SU-DHL-6 (cell line): Measurements from ENCODE around the gene LSP1.

ENCODE experiments used
- H2AFZ ChIP-seq: fragments of 200-600 bp; sonication (generic); 2 replicates; pipeline ENCODE4 v1.6.1; 2014; ENCODE audit warnings: low read depth, mild to moderate bottlenecking, moderate library complexity, mixed read lengths, antibody characterized with exemption, low read length; ENCODE audit not compliant: severe bottlenecking
- H3F3A ChIP-seq: fragments of 200-600 bp; shearing (Covaris generic); 2 replicates; pipeline ENCODE4 v1.6.0; 2016; ENCODE audit warnings: antibody characterized with exemption, mild to moderate bottlenecking; ENCODE audit not compliant: insufficient read depth
- H3K27ac ChIP-seq: fragments of 200-600 bp; sonication (generic); 2 replicates; pipeline ENCODE4 v1.5.1; 2016; ENCODE audit warnings: low read depth, mild to moderate bottlenecking, low read length, moderate library complexity, mixed read lengths
- H3K27me3 ChIP-seq: fragments of 200-600 bp; sonication (generic), shearing (Covaris generic); 2 replicates; pipeline ENCODE4 v1.6.0; 2014; ENCODE audit warnings: mild to moderate bottlenecking, low read length
- H3K36me3 ChIP-seq: fragments of 200-600 bp; sonication (generic); 2 replicates; pipeline ENCODE4 v1.6.1; 2014; ENCODE audit warnings: mild to moderate bottlenecking, low read length, mixed read lengths
- H3K4me2 ChIP-seq: fragments of 300-600, 200-600 bp; shearing (Covaris generic), sonication (generic); 2 replicates; pipeline ENCODE4 v1.6.0; 2014; ENCODE audit warnings: low read length, low read depth, mild to moderate bottlenecking; ENCODE audit not compliant: poor library complexity, severe bottlenecking
- H3K4me3 ChIP-seq: fragments of 200-600 bp; sonication (generic); 2 replicates; pipeline ENCODE4 v1.5.1; 2014; ENCODE audit warnings: antibody characterized with exemption, low read length, mild to moderate bottlenecking, mixed read lengths; ENCODE audit not compliant: insufficient read depth, poor library complexity, severe bottlenecking
- H3K79me2 ChIP-seq: fragments of 200-600 bp; sonication (generic); 2 replicates; pipeline ENCODE4 v1.6.1; 2014; ENCODE audit warnings: mild to moderate bottlenecking, low read length, moderate library complexity; ENCODE audit not compliant: insufficient read depth
- H3K9ac ChIP-seq: fragments of 200-600 bp; sonication (generic); 2 replicates; pipeline ENCODE4 v1.7.0; 2014; ENCODE audit warnings: mild to moderate bottlenecking, low read length
- H3K9me2 ChIP-seq: fragments of 200-600 bp; sonication (generic); replicated peaks from 2 replicates; pipeline ENCODE4 v1.6.1; 2014; ENCODE audit warnings: low read length; ENCODE audit not compliant: insufficient read depth
- H3K9me3 ChIP-seq: fragments of 200-600 bp; sonication (generic); 2 replicates; pipeline ENCODE4 v1.6.1; 2014; ENCODE audit warnings: low read length, mixed read lengths; ENCODE audit not compliant: insufficient read depth
- H4K20me1 ChIP-seq: fragments of 200-600 bp; sonication (generic); 2 replicates; pipeline ENCODE4 v1.6.1; 2014; ENCODE audit warnings: low read depth, mild to moderate bottlenecking, antibody characterized with exemption, low read length, moderate library complexity, mixed read lengths
- CTCF ChIP-seq: fragments of 200-600 bp; sonication (generic); IDR thresholded peaks from one replicate; pipeline ENCODE4 v1.5.1; 2017; ENCODE audit warnings: antibody characterized with exemption, mild to moderate bottlenecking, low read length, moderate library complexity; ENCODE audit not compliant: insufficient read depth, poor library complexity, severe bottlenecking
- EZH2phosphoT487 ChIP-seq: fragments of 200-600 bp; sonication (generic), shearing (Covaris generic); conservative IDR thresholded peaks from 2 replicates; pipeline ENCODE4 v1.6.1; 2018; ENCODE audit warnings: mild to moderate bottlenecking, antibody characterized with exemption, low read length, moderate library complexity, mixed read lengths

LSP1 gene

GRCh38 chr11:1856306-1857005, 3.6 kb downstream of the LSP1 start:
- H3K27ac ChIP-seq: no peak overlapping the region
- no peaks in the 10 kb centered on the region for H3K9me3 ChIP-seq
- H3K36me3 ChIP-seq: no peaks in the 10 kb centered on the region
- peaks cover 13% of the 10 kb centered on the region for H3F3A ChIP-seq
- no peak overlapping the region for H2AFZ ChIP-seq
- H3K79me2 ChIP-seq: peaks cover 37% of the 10 kb centered on the region
- H3K27me3 ChIP-seq: no peaks in the 10 kb centered on the region
- peaks cover 15% of the 10 kb centered on the region; the same call in 1 of the 2 replicates for H4K20me1 ChIP-seq
- H3K4me2 ChIP-seq: no peak overlapping the region
- no peak overlapping the region for H3K4me3 ChIP-seq
- TF ChIP-seq EZH2phosphoT487 (no peak), CTCF (no peak)
- H3K9ac ChIP-seq: no peak overlapping the region
- H3K9me2 ChIP-seq: no peaks in the 10 kb centered on the region

GRCh38 chr11:1857064-1857463, 4.2 kb downstream of the LSP1 start:
- Histone ChIP-seq H3F3A (peaks cover 7% of the 10 kb centered on the region), H3K9me2 (no peaks in the 10 kb centered on the region), H2AFZ (no peak overlapping the region), H3K9me3 (no peaks in the 10 kb centered on the region), H3K4me2 (no peak overlapping the region), H3K27ac (no peak overlapping the region), H3K9ac (no peak overlapping the region), H4K20me1 (peaks cover 19% of the 10 kb centered on the region; the same call in 1 of the 2 replicates), H3K27me3 (no peaks in the 10 kb centered on the region), H3K36me3 (no peaks in the 10 kb centered on the region), H3K4me3 (no peak overlapping the region), H3K79me2 (peaks cover 37% of the 10 kb centered on the region)
- TF ChIP-seq CTCF: no peak
- no peak for TF ChIP-seq EZH2phosphoT487

GRCh38 chr11:1858154-1858553, 5.3 kb downstream of the LSP1 start:
- no peak overlapping the region for H3K9ac ChIP-seq
- H3K27ac ChIP-seq: no peak overlapping the region
- H3K9me3 ChIP-seq: no peaks in the 10 kb centered on the region
- no peaks in the 10 kb centered on the region for H3K27me3 ChIP-seq
- no peaks in the 10 kb centered on the region for H3F3A ChIP-seq
- H4K20me1 ChIP-seq: peaks cover 22% of the 10 kb centered on the region; the same call in 1 of the 2 replicates
- H3K4me2 ChIP-seq: no peak overlapping the region
- H3K79me2 ChIP-seq: peaks cover 35% of the 10 kb centered on the region
- no peak overlapping the region for H2AFZ ChIP-seq
- TF ChIP-seq EZH2phosphoT487 (no peak), CTCF (no peak)
- no peaks in the 10 kb centered on the region for H3K36me3 ChIP-seq
- H3K9me2 ChIP-seq: no peaks in the 10 kb centered on the region
- H3K4me3 ChIP-seq: no peak overlapping the region
